Measurements from ENCODE around the gene KRT35.

Gene KRT35

GRCh38 chr17:41481036-41481435, at the start of gene KRT35:
Gene KRT35, minus strand, starts transcription at chr17:41481151. Its CDS starts 54 bp downstream, at chr17:41481097.
- DNase-seq (ENCODE audit: low read depth in 2 of 2) = no peak

- no peak for DNase-seq (ENCODE audit: low read depth in 2 of 2)
These were observed 49.4 kb upstream of the KRT35 start for GRCh38 chr17:41530062-41531048.

- no peak for DNase-seq (ENCODE audit: low read depth in 2 of 2)
These were observed 48.6 kb upstream of the KRT35 start for GRCh38 chr17:41529491-41529915.

GRCh38 chr17:41528959-41529353, 48.0 kb upstream of the KRT35 start:
- no peak for DNase-seq (ENCODE audit: low read depth in 2 of 2)

GRCh38 chr17:41527063-41528023, 46.4 kb upstream of the KRT35 start:
- no peak for DNase-seq (ENCODE audit: low read depth in 2 of 2)

- DNase-seq (ENCODE audit: low read depth in 2 of 2) = no peak
These were observed 43.3 kb upstream of the KRT35 start for GRCh38 chr17:41524261-41524660.

GRCh38 chr17:41523787-41524186, 42.8 kb upstream of the KRT35 start:
- DNase-seq (ENCODE audit: low read depth in 2 of 2) = no peak

- DNase-seq (ENCODE audit: low read depth in 2 of 2) = no peak
These were observed 42.3 kb upstream of the KRT35 start for GRCh38 chr17:41523225-41523593.

GRCh38 chr17:41522301-41523224, 41.6 kb upstream of the KRT35 start:
- no peak for DNase-seq (ENCODE audit: low read depth in 2 of 2)

- no peak for DNase-seq (ENCODE audit: low read depth in 2 of 2)
These were observed 40.8 kb upstream of the KRT35 start for GRCh38 chr17:41521574-41522261.

- no peak for DNase-seq (ENCODE audit: low read depth in 2 of 2)
These were observed 40.0 kb upstream of the KRT35 start for GRCh38 chr17:41520821-41521521.

- no peak for DNase-seq (ENCODE audit: low read depth in 2 of 2)
These were observed 38.7 kb upstream of the KRT35 start for GRCh38 chr17:41519501-41520224.

GRCh38 chr17:41518789-41519449, 38.0 kb upstream of the KRT35 start, which contains the start of gene KRT15:
Gene KRT15, minus strand, starts transcription at chr17:41518890. Its CDS starts 63 bp downstream, at chr17:41518827.
- DNase-seq (ENCODE audit: low read depth in 2 of 2) = no peak

GRCh38 chr17:41518031-41518430, 37.1 kb upstream of the KRT35 start:
- no peak for DNase-seq (ENCODE audit: low read depth in 2 of 2)

- DNase-seq (ENCODE audit: low read depth in 2 of 2) = no peak
These were observed 35.9 kb upstream of the KRT35 start for GRCh38 chr17:41516830-41517283.

- no peak for DNase-seq (ENCODE audit: low read depth in 2 of 2)
These were observed 35.3 kb upstream of the KRT35 start for GRCh38 chr17:41516147-41516829.

GRCh38 chr17:41513168-41513547, 32.2 kb upstream of the KRT35 start:
- DNase-seq (ENCODE audit: low read depth in 2 of 2) = no peak
